ENCODE results near the gene SLC66A3. TPM values are rescaled to one million over a fixed set of nuclear protein-coding genes. Genes with fewer than 3 reads are reported as not detected.

The SLC66A3 gene
- total and polyA plus RNA-seq, 2 donors (not counting 3 experiments of a cell fraction or from before 2014, with no cell fraction given) = 14.3 to 31.4 TPM

GRCh38 chr2:11175293-11175795 lies 20.1 kb downstream of the SLC66A3 start:
- Histone ChIP-seq H3K36me3 (ENCODE audit: control insufficient read depth in 2 of 2, extremely low read depth in 1 of 2, insufficient read depth in 2 of 2, low read length in 2 of 2) (no peaks in the 10 kb centered on the region), H3K9me1 (replicated peaks; ENCODE audit: control insufficient read depth, extremely low read depth, insufficient read depth, low read length) (no peaks in the 10 kb centered on the region), H3K4me1 (ENCODE audit: control insufficient read depth, extremely low read depth, insufficient read depth, low read length) (peaks cover 3% of the 10 kb centered on the region), H3K27me3 (ENCODE audit: control insufficient read depth in 2 of 2, insufficient read depth in 2 of 2, low read length in 2 of 2) (no peaks in the 10 kb centered on the region), H4K20me1 (replicated peaks; ENCODE audit: control insufficient read depth, extremely low read depth, insufficient read depth, low read length) (no peaks in the 10 kb centered on the region), H3K4me3 (replicated peaks in 1 of 3; ENCODE audit: insufficient read depth in 1 of 3, low read depth in 1 of 3, low read length in 3 of 3) (no peak overlapping the region), H2AFZ (ENCODE audit: low read depth, low read length) (no peak overlapping the region), H3K9ac (replicated peaks; ENCODE audit: extremely low read depth, insufficient read depth, low read length) (no peak overlapping the region), H3K4me2 (ENCODE audit: insufficient read depth, low read length) (no peak overlapping the region), H3K27ac (ENCODE audit: insufficient read depth, low read depth, low read length) (no peak overlapping the region), H3K9me3 (replicated peaks; ENCODE audit: control insufficient read depth, insufficient read depth, low read length) (no peaks in the 10 kb centered on the region), H3K79me2 (ENCODE audit: control insufficient read depth, insufficient read depth, low read length) (no peaks in the 10 kb centered on the region)
- intact Hi-C loops (cut with micrococcal nuclease) (no loop called here), dilution Hi-C loops (cut with MboI; ENCODE audit: extremely low pct_ligation_motif_present, low sequenced_read_pairs) (no loop called here)
- FAIRE-seq = no peak
- ChIA-PET CTCF (interaction anchor here (0.6 to 1.8 kb wide), 5 partner anchors 9 to 343 kb away, joined by 3 to 8 read pairs (median 4); no protein-coding TSS in a partner anchor), POLR2A (no interaction called here)
- DNase-seq (ENCODE audit: low read depth, low spot score) = no peak
- no peak for TF ChIP-seq EZH2 (IDR thresholded peaks at IDR 0.05; ENCODE audit: borderline replicate concordance, low read depth, low read length, severe bottlenecking)
- no peak for TF ChIP-seq CTCF (IDR thresholded peaks at IDR 0.05; ENCODE audit: extremely low read depth in 1 of 2, insufficient read depth in 1 of 2, low read depth in 1 of 2, low read length in 2 of 2)
- TF ChIP-seq MYC (IDR thresholded peaks at IDR 0.05; ENCODE audit: low read depth, low read length) = no peak
- BruUV-seq (replicated peaks) = no TSS peak

- H3K9me1 ChIP-seq (replicated peaks; ENCODE audit: control insufficient read depth, extremely low read depth, insufficient read depth, low read length) = no peaks in the 10 kb centered on the region
- dilution Hi-C loops (cut with MboI; ENCODE audit: extremely low pct_ligation_motif_present, low sequenced_read_pairs) (no loop called here), intact Hi-C loops (cut with micrococcal nuclease) (no loop called here)
- ChIA-PET CTCF (interaction anchor here (1.0 kb wide), 1 partner anchor 8 kb away, joined by 3 read pairs; no protein-coding TSS in a partner anchor), POLR2A (no interaction called here)
- FAIRE-seq (no peak), DNase-seq (ENCODE audit: low read depth, low spot score) (no peak)
- H3K27ac ChIP-seq (ENCODE audit: insufficient read depth, low read depth, low read length) = no peak overlapping the region
- H3K4me2 ChIP-seq (ENCODE audit: insufficient read depth, low read length) = no peak overlapping the region
- no peak overlapping the region for H3K4me3 ChIP-seq (replicated peaks in 1 of 3; ENCODE audit: insufficient read depth in 1 of 3, low read depth in 1 of 3, low read length in 3 of 3)
- no peaks in the 10 kb centered on the region for H3K79me2 ChIP-seq (ENCODE audit: control insufficient read depth, insufficient read depth, low read length)
- H3K9me3 ChIP-seq (replicated peaks; ENCODE audit: control insufficient read depth, insufficient read depth, low read length) = no peaks in the 10 kb centered on the region
- TF ChIP-seq MYC (IDR thresholded peaks at IDR 0.05; ENCODE audit: low read depth, low read length) (no peak), EZH2 (IDR thresholded peaks at IDR 0.05; ENCODE audit: borderline replicate concordance, low read depth, low read length, severe bottlenecking) (no peak), MAX (IDR thresholded peaks at IDR 0.05; ENCODE audit: insufficient read depth, insufficient read length) (no peak), FOS (IDR thresholded peaks at IDR 0.05; ENCODE audit: borderline replicate concordance, insufficient read depth, low read length) (no peak), POLR2A (IDR thresholded peaks at IDR 0.05; ENCODE audit: low read depth, low read length) (no peak), CTCF (IDR thresholded peaks at IDR 0.05; ENCODE audit: extremely low read depth in 1 of 2, insufficient read depth in 1 of 2, low read depth in 1 of 2, low read length in 2 of 2) (no peak), GATA2 (IDR thresholded peaks at IDR 0.05; ENCODE audit: insufficient read depth, insufficient read length, low read depth, low read length) (no peak), JUN (IDR thresholded peaks at IDR 0.05; ENCODE audit: borderline replicate concordance, insufficient read depth, insufficient read length, low read depth) (no peak), POLR2AphosphoS5 (IDR thresholded peaks at IDR 0.05; ENCODE audit: insufficient read depth, low read depth, low read length) (no peak)
- H3K27me3 ChIP-seq (ENCODE audit: control insufficient read depth in 2 of 2, insufficient read depth in 2 of 2, low read length in 2 of 2) = no peaks in the 10 kb centered on the region
- H2AFZ ChIP-seq (ENCODE audit: low read depth, low read length) = no peak overlapping the region
- peaks cover 0 to 1% of the 10 kb centered on the region in 2 experiments for H3K36me3 ChIP-seq (ENCODE audit: control insufficient read depth in 2 of 2, extremely low read depth in 1 of 2, insufficient read depth in 2 of 2, low read length in 2 of 2)
- no TSS peak for BruUV-seq (replicated peaks)
- peaks cover 3% of the 10 kb centered on the region for H3K4me1 ChIP-seq (ENCODE audit: control insufficient read depth, extremely low read depth, insufficient read depth, low read length)
- no peak overlapping the region for H3K9ac ChIP-seq (replicated peaks; ENCODE audit: extremely low read depth, insufficient read depth, low read length)
- H4K20me1 ChIP-seq (replicated peaks; ENCODE audit: control insufficient read depth, extremely low read depth, insufficient read depth, low read length) = no peaks in the 10 kb centered on the region
Measured at GRCh38 chr2:11177871-11178690, 22.8 kb downstream of the SLC66A3 start.
